NCI-H524 treated with DMSO at 0.1 percent for 48 hours (cell line): ENCODE results near the gene IQGAP2.
A peak's percentile ranks its signal among the peaks of the same experiment; 100 is the strongest.
"Not testable (repeated sequence)": the region's sequence is repeated elsewhere in the genome, so short reads cannot be mapped to it uniquely, and the experiment has no call there.

ENCODE experiments used
- DNase-seq: peaks from one replicate; lab custom pipeline; 2025; lab: John Stamatoyannopoulos, UW

The IQGAP2 gene

DNA sequence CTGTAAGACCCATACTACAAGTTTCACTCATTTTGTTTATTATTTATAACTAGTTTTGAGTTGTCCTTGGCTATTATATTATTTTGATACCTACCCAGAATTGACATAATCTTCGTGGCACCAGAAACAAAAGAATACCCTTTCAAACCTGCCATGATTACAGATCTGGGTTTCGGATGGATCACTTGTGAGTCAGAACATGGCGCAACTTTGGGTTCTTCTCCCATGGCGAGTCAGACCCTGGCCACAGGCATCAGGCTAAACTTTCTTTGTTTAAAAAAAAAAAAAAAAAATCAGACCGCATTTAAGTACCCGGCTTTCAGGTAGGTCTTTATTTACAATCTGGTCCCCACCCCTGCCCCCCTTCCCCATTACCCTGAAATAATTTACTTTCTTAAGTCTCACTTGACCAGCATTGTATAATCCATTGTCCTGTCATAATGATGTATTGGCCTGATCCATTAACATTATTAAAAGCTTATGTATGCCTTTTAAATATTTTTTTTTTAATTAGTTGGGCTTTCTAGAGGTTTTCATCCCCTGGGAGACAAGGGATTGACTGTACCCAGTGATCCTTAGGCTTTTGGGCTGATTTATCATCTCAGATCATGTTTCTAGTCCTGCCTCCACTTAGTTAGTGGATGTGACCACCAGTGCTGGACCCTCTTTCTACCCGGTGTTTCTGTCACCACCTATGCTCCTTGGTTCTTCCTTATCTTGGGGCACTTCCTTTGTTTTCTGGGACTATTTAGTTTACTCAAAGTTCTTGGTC lies 176.3 kb downstream of the IQGAP2 start:
- no peak for DNase-seq

DNA sequence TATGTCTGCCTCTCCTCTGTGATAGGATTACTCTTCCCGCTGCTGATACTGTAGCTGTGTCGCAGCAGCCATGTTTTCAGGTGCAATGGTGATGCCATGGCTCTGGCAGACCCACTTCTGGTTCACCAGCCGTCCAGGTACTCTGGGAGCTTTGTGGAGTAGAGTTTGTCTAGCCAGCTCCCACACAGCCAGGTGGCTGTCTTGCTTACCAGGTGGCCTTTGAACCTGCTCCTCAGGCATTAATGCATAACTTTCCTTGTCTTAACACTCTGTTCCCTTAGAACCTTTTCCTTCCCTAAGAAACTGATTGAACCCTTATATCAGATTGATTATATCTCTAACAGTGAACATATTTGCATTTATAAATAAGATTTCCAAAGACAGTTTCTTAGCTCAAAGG lies 177.9 kb downstream of the IQGAP2 start:
- no peak for DNase-seq

GRCh38 chr5:76582230-76583162 lies 179.4 kb downstream of the IQGAP2 start:
- no peak for DNase-seq

DNA sequence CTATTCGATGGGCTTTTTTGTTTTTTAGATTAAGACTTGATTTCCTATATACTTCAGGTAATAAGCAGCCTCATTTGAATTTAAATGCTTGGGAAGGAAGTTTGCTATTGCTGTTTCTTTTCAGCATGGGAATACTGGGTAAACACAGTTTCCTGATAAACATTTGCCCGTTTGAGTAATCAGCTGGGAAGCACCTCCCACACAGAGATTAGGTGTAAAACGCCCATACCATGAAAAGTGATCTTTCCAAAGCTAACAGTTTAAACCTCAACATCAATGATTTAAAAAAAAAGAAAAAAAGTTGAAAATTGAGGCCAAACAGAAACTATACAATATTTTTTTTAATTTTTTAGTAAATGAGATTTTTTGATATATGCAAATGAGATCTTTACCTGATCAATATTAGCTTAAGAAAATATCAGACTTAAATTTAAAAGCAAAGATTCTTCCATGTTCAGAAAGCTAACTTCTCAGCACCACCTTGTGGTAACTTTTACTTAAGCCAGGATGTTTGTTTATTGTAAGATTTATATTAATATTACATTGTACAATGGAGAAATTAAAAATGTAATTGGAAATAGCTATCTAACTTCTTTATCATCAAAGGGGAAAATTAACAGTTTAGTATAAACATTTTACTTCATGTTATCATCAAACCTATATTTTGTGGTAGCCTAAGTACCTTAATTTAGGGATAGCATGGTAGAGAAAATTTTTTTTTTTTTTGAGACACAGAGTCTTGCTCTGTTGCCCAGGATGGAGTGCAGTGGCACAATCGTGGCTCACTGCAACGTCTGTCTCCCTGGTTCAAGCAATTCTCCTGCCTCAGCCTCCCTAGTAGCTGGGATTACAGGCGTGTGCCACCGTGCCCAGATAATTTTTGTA lies 180.3 kb downstream of the IQGAP2 start:
- no peak for DNase-seq

DNA sequence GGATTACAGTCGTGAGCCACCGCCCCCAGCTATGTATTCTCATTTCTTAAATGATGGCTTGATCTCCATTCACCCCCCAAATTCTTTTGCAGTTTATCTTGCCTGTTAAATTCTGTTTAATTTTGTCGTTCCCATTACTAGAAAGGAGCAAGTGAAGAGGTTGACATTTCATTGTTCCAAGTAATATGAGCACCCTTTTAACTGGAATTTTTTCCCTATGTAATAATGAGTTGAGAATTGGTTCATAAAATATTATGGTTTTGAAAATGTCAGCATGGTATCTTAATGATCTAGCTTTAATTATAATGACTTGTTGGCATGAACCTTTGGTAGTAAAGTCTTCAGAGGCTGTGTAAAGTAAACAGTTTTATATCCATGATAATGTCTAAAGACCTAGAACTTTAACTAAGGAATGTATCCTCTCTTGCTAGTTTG lies 182.7 kb downstream of the IQGAP2 start:
- no peak for DNase-seq

DNA sequence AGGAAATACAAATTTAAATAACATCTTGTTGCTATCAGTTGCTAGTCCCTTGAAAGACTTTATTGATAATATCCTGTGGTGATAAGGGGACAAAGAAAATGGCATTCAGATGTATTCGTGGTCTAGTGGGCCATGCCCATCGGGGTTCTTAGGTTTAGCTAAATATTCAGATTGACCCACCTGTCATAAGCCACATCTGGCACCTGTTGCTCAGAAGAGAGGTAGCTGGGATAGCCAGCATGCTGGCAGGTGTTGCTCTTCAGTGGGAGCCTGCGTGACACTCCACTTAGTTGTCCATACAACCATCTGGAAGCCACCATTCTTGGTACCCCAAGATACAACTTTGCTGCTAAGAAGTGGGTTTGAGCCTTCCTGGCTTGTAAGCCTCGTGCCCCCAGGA lies 183.4 kb downstream of the IQGAP2 start:
- DNase-seq: no peak

- DNase-seq: no peak
Measured at GRCh38 chr5:76590027-76590426, 186.9 kb downstream of the IQGAP2 start.

- DNase-seq: no peak
Measured at GRCh38 chr5:76591366-76591765, 188.3 kb downstream of the IQGAP2 start.

DNA sequence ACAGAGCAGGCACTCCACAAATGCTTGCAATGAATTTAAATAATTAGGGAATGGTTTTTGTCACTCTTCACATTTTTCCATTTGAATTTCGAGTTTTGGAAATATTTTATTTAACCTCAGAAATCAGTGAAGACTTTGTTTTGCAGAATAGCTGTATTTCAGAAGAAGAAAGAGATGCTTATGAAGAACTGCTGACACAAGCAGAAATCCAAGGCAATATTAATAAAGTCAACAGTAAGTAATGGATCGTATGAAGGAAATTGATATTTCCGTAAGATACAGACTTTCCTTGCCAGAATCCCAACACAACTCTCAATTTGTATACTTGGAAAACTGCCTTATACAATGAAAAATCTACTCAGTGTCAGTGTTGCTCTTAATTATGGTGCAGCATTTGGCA lies 189.6 kb downstream of the IQGAP2 start:
- no peak for DNase-seq

- DNase-seq: no peak
Measured at GRCh38 chr5:76594107-76594506, 191.0 kb downstream of the IQGAP2 start.

DNA sequence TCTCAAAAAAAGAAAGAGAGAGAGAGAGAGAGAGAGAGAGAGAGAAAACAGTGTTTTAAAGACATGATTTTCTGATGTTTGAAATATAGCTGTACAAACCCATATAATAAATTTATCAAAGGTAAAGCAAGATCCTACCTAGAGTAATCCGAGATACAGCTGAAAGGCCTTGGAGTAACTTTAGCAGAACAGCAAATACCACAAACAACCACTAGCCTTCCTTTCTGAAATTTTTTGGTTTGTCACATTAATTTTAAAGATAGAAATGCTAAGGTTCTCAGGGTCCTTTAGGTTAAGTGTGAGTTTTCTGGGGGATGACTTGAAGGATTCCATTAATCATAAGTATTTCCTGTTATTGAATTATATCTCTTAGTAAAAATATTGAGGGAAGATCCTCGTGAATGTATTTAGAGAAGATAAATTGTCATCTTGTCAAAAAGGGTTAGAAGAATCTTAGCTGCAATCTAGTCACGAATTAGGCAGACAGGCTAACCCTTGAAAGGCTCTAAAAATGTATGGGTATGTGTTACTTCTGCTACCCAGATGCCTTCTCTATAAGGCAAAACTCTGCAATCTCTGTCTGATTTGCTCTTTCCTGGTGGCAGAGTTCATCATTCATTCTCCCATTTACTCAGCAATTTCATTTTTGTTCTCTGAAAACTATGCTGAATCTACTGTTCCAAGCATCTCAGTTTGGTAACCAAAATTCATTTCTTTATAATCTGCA lies 192.8 kb downstream of the IQGAP2 start:
- no peak for DNase-seq

DNA sequence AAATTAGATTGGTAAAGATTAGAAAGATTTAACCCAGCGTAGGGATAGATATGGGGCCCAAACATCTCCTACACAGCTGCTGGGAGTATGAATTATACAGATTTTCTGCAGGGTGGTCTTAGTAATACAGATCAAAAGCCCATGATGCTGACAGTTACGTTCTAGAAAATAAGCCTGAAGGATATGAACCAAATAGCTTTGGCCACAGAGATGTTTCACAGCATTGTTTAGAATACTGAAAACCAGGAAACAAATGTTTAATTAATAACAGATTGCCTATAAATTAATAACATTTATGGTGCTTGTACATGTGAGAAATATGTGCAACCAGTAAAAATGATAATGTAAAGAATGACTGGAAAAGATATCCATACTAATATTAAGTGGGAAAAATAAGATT lies 195.4 kb downstream of the IQGAP2 start:
- no peak for DNase-seq

GRCh38 chr5:76600716-76601115 lies 197.6 kb downstream of the IQGAP2 start:
- no peak for DNase-seq

GRCh38 chr5:76601470-76601869 lies 198.4 kb downstream of the IQGAP2 start:
- DNase-seq: peak; percentile 15

GRCh38 chr5:76602094-76602726 lies 199.1 kb downstream of the IQGAP2 start:
- no peak for DNase-seq

- DNase-seq: not testable (repeated sequence)
Measured at GRCh38 chr5:76603991-76604390, 200.9 kb downstream of the IQGAP2 start.

- no peak for DNase-seq
Measured at GRCh38 chr5:76604838-76605237, 201.8 kb downstream of the IQGAP2 start.

DNA sequence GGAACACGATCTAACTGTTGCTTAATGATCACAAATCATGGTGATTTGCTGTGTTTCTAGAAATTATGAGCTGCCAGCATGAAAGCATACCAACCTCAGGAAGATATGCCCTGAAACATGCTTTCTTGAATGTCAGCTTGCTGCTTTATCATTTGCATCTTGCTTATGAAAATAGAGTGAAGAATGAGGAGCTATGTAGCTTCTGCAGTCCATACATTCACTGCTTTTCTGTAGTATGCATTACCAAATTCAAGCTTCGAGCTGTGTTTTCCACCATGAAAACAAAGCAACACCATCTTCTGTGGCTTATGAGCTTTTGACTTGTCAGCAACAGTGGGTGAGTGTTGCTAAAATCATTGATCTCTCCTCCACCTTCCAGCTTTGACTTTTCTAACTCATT lies 203.6 kb downstream of the IQGAP2 start:
- DNase-seq: no peak

DNA sequence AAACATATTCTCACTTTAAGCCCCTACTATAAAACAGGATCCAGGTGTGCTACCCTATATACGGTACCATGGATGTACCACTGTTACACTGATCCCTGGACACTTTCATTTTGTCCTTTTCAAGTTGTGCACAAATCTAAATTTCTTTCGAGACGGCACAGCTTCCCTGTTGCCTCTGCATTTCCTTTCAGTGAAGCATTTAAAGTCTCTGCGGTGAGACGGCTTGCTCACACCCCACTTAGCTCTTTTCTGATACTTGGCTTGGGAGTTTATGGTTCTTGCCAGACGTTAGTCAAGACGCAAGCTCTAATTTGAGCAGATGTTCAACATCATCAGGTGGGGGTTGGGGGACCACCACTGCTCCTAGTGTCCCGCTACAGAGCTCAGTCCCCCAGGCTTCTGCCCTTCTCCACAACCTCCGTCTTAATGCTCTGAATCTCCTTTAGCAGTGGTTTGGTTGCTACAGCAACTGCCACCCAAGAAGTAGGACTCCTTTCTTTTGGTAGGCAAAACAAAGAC lies 204.3 kb downstream of the IQGAP2 start:
- DNase-seq: no peak

DNA sequence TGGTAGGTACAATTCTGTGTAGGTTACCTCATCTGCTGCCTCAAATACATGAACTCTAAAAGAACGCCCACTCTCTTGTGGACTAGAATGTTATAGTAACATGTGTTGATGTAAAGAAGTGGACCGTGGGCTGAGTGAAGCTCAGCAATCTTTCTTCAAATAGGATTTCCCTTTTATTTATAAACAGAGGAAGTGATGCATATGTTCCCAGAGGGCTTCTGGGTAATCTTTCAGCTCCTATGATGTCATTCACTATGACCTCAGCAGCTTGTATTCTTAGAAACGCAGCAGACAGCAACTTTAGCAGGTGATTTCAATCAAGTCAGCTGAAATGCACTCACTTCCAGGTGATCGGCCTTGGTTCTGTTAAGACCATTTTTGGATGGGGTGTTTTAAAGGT lies 205.7 kb downstream of the IQGAP2 start:
- DNase-seq: no peak

- no peak for DNase-seq
Measured at GRCh38 chr5:76610196-76610595, 207.1 kb downstream of the IQGAP2 start.
